HG02852 (cell line): ENCODE measurements around the gene HSPA4L.

Source experiments
- ATAC-seq: cut with Tn5 transposase; IDR thresholded peaks from one replicate; pipeline ENCODE4 v1.9.1; 2021; ENCODE audit warnings: mild to moderate bottlenecking, moderate library complexity; ENCODE audit not compliant: unreplicated experiment

The HSPA4L gene

DNA sequence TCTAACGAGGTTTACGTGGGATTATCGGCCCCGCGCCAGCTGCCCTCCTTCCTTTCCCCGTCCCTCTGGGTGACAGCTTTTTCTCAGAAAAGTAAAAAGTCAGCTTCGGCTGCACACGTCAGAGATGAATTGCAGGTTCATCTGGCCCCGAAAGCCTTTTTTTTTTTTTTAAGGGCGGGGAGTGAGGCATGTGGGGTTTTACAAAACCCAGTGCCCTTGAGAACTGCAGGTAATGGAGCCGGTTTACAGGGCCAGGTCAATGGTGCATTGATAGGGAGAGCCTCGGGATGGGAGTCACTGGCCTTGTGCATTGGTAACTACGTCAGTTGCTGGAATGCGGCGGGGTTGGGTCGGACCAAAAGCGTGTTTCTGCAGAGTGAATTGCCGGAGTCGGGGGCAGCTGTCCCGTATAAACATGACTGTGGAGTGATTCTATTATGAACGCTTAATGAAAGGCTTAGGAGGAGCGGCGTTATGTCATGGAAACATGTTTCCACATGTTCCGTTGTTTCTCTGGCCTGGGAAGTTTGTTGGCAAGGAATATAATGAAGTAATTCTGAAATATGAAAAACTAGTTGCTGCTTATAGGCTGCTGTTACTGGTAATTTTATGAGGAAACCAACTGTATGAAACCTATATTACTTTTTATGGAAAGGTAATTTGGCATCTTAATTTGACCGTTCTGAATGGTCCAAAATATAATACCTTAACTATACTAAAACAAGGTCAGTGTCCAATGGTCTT lies 1.1 kb downstream of the HSPA4L start:
- no peak for ATAC-seq

DNA sequence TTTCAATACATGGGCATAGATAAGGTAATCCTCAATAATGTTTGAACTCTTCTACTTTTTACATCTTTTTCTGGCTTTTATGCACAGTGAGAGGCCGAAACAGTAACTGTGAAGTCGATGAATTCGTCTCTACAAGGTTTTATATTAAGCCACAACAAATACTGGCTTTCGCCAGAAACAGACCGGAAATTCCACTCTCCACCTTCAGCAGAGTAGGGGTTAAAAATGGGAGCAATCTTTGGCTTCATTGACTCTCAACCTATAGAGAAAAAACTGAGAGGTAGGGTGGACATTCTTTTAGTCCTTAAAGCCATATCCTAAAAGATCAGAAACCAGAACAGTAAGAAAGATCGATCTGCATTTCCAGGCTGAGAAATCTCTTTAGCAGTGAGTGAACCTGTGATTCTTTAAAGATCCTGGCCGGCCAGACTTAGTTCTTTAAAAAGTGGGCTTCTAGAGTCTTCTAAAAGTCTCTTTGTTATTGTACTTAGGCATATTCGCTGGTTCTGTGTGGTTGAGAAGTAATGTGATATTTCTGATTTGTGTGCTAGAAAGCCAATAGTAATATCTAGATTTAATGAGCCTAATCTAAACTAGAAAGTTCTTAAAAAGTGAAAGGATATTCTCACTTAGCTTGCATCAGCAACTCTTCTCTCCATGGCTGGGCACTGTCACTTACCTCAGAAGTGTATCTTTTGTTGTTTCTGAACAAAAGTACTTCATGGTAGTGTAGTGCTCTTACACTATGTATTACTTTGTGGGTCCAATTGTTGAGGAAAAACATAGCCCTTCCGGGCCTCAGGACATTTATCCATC lies 2.0 kb downstream of the HSPA4L start:
- ATAC-seq, result no peak

DNA sequence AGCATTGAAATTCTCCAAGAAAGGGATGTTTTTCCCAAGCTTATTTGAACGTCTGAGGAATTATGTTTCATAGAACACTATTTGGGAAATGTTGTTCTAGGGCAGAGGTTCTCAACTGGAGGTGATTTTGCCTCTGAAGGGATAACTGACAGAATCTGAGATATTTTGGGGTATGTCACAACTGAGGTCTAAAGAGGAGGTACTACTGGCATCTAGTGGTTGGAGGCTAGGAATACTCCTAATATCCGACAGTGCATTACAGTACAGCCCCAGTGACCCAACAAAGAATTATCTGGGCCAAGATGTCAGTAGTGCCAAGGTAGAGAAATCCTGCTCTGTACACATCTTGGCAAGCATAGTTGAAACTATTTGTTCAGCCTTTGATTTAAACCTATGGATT lies 6.4 kb downstream of the HSPA4L start:
- peak; percentile 41 for ATAC-seq

DNA sequence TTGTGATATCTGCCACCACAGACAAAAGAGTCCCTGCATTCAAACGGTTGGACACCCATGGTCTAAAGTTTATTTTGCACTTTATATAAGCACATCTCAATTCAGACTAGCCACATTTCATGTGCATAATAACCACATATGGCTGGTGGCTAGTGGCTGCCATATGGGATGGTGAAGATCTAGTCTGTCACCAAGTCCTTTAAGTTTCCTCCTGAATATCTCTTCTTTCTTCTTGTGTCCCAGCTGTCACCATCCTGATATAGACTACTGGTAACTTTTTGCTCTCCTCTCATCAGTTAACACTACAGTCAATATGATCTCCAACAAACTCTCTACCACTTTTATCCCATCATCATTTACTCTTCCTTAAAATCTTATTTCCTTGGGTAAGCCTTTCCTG lies 9.3 kb downstream of the HSPA4L start:
- no peak for ATAC-seq

DNA sequence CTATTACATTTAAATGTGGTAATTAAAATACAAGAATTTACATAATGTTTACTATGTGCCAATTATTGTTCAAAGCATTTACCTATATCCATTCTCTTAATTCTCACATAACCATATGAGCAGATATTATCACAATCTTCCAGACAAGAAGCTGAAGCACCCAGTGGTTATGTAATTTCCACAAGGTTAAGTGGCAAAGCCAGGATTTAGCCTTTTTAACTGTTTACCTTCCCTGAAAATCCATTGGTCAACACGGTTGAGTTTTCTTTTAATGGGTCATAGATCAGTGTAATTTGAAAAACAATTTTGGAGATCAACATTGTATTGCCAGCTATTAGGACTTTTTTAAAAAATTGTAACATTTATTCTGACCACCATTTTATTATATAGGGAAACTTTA lies 11.4 kb downstream of the HSPA4L start:
- ATAC-seq, result no peak

DNA sequence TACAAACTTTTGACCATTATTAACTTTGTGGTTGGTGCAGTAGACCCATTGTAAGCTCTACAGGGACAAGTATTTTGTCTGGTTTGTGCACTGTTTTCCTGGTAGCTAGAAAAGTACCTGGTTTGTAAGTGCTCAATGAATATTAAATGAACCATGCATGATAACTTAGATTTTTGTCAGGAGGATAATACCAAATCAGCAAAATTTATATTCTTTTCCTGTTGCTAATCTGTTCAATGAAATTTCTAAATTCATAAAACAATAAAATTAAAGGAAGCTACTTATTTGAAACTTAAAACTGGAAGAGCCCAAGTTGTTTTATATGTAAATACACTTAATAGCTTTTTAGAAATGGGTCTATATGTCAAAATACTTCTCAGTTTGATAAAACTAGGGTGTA lies 17.6 kb downstream of the HSPA4L start:
- ATAC-seq, result no peak

DNA sequence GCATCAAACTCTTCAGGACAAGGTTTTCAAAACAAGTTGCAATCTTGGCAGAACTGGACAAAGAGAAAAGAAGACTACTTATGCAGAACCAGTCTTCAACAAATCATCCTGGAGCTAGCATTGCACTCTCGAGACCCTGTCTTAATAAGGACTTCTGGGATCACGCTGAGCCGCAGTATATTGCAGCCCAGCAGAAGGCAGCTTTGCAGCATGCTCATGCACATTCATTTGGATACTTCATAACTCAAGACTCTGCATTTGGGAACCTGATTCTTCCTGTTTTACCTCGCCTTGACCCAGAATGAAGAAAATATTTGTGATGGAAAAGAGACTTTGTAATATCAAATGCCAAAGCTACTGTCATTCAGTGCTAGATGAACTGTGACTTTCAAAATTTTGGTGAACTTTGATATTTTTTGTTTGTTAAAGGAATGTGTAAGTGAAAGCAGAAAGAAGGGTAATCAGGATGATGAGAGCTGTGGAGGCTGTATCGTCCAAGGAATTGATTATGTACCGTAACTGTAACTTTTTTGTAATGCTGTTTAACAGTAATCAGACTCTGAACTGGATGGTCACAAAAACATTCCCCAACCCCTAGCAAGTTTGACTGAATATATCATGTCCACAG lies 27.2 kb downstream of the HSPA4L start:
- ATAC-seq, result no peak

DNA sequence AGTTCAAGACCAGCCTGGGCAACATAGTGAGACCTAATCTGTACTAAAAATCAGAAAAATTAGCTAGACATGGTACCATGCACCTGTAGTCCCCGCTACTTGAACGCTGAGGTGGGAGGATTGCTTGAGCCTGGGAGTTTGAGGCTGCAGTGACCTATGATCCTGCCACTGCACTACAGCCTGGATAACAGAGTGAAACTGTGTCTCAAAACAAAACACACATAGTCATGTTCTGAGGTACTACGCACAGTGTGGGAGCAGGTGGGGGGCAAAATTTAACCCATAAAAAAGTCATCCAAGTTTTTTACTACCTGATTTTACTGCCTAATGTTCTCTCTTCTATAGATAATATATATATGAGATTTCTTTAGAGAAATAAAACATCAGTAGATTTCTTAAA lies 28.4 kb downstream of the HSPA4L start:
- no peak for ATAC-seq

DNA sequence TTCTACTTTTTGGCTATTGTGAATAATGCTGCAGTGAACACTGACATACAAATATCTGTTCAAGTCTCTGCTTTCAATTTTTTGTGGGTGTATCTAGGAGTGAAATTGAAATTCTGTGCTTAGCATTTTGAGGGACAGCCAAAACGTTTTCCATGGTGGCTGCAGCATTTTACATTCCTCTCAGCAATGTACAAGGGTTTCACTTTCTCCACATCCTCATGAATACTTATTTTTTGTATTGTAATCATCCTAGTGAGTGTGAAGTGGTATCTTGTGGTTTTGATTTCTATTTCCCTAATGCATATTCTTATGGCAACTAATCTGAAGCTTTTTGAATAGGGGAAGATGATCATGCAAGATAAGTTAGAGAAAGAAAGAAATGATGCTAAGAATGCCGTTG lies 40.3 kb downstream of the HSPA4L start:
- ATAC-seq, result no peak

DNA sequence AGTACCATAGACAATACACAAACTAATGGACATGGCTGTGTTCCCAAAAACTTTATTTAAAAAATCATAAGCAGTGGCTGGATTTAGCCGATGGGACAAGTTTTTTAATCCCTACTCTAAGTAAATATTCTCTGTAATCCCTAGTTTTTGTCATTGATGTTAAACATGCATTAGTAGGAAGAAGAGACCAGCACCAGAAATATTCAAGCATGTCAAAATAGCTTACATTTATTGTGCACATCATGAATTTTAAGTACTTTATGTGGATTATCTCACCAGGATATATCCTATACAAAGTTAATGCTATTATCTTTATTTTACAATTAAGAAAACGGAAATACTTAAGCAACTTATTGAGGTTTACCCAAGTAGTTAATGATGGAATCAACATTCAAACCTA lies 46.0 kb downstream of the HSPA4L start:
- no peak for ATAC-seq

DNA sequence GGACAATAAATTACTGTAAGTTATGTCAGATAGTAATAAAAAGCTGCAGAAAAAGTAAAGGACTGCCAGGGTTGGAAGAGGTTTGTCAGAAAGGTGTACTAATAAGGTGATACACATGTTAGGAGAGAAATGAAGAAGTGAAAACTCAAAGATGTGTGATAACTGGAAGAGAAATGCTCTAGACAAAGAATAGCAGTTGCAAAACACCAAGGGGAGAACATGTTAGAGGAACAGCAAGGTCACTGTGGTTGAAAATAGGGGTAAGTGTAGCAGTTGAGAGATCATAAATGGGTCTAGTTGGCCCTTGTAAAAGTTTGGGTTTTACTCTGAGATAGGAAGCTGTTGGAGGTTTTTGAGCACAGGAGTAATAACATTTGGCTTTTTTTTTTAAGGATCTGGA lies 46.9 kb downstream of the HSPA4L start:
- ATAC-seq, result peak; percentile 86

DNA sequence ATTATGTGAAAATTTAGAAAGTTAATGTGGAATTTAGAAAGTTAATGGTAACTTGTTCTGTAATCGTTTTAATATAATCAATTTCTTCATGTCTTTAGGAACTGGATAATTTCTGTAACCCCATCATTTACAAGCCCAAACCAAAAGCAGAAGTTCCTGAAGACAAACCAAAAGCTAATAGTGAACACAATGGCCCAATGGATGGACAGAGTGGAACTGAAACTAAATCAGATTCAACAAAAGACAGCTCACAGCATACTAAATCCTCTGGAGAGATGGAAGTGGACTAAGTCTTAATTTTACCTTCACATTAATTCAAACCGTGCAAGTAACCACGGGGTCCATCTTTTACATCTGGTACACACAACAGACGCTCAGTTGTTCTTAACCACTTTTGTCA lies 50.5 kb downstream of the HSPA4L start:
- peak; percentile 71 for ATAC-seq

DNA sequence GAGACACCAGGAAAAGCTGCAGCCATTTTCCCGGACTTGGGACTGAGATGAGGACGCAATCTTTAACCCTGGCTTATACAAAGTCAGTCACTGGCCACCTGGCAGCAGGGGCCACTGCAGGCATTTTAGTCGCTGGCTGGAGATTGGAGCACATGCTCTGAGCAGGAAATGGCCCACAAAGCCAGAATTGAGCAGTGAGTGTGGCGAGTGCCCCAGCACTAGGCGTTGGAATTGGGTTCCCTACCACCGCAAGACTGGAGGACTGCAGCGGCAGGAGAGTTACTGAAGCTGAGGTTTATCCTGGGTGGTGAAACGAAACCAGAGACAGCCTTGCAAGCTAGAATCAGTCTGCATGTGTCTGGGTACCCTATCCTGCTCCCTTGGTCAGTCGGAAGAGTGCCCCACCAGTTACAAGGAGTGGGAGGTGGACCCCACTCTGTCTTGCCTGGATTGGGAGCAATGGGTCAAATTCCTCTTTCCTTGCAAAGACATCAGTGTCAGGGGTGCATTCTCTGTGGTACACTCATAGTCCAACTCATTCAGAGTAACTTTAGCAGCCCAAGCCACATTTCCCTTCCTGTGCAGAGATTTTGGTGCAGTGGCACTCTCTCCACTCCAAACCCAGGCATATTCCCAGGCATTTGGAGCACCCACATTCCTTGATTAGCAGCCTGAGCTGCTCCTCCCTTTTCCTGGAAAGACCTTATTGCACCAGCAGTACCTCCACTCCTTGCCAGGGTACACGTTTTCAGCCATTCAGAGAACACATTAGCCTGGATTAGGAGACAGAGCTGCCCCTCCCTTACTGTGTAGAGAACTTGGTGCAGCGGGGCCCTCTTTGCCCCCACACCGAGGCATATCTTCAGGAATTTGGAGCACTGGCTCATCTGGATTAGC lies 61.8 kb downstream of the HSPA4L start:
- ATAC-seq, result no peak

DNA sequence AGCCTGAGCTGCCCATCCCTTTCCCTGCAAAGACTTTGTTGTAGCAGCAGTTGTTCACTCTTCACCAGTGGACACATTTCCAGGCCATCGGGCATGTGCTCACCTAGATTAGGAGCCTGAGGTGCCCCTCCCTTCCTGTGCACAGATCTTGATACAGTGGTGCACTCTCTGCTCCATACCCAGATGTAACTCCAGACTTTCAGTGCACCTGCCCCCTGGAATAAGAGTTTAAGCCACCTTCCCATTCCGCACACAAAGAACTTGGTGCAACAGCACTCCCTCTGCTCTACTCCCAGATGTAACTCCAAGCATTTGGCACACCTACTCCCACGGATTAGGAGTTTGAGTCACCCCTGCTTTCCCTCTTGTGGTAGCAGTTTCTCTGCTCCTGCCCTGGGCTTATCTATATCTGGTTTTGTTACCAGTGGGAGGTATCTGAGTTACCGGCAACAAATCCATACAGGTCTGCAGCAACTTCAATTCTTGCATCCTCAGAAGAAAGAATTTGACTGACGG lies 62.5 kb downstream of the HSPA4L start:
- no peak for ATAC-seq

DNA sequence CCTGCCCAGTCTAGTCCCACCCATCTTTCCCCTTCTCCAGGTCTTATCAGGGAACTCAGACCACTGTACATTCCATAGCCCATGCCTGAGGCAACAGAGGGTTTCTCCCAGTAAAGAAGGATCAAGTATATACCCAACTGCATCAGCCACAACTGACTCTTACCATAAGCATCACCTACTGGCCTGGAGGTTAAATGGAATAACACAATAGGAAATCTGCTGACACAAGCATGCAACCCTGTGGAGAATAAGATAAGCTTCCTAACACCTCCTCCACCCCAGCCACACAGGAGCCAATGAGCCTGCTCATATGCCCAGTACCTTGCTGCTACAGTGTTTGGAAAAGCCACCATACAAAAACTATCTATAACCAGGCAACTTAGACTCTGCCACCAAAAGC lies 63.9 kb downstream of the HSPA4L start:
- no peak for ATAC-seq

DNA sequence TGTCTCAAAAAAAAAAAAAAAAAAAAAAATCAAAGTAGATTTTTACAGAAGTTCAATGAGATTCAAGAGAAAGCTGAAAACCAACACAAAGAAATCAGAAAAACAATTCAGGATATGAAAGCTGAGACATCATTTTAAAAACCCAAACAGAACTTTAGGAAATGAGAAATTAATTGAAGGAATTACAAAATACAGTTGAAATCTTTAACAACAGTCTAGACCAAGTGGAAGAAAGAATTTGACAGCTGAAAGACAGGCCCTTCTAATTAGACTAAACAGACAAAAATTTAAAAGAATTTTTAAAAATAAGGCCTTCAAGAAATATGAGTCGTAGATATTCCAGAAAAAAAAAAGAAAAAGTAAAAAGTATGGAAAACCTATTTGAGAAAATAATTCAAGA lies 64.6 kb downstream of the HSPA4L start:
- no peak for ATAC-seq

DNA sequence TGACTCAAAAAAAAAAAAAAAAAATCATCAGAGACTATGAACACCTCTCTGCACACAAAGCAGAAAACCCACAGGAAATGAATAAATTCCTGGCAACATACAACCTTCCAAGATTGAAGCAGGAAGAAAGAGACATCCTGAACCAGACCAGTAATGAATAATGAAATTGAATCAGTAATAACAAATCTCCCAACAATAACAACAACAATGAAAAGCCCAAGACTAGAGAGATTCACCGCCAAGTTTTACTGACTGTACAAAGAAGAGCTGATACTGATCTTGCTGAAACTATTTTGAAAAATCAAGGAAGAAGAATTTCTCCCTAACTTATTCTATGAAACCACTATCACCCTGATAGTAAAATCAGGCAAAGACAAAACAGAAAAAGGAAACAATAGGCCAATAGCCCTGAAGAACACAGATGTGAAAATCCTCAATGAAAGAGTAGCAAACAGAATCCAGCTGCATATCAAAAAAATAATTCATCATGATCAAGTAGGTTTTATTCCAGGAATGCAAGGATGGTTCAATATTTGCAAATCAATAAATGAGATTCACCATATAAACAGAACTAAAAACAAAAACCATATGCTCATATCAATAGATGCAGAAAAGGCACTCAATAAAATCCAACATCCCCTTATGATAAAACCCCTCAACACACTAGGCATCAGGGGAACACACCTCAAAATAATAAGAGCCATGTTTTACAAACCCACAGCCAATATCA lies 67.5 kb downstream of the HSPA4L start:
- no peak for ATAC-seq

DNA sequence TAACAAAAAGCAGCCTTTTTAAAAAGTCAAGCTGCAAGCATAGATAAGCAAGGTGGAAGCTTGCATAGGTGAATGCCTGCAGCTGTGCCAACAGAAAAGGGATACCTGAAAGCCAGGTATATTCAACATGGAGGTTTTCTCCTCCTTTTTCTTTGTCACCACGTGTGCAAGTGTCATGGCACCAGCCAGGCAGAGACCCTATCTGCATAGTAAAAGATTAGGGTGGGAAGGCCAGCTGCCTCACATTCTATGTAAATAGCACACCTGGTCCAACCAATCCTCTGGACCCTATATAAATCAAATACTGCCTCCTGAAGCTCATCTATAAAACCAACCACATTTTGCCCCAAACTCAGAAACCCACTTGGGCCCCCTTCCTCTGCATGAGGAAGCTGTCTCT lies 70.5 kb downstream of the HSPA4L start:
- no peak for ATAC-seq

DNA sequence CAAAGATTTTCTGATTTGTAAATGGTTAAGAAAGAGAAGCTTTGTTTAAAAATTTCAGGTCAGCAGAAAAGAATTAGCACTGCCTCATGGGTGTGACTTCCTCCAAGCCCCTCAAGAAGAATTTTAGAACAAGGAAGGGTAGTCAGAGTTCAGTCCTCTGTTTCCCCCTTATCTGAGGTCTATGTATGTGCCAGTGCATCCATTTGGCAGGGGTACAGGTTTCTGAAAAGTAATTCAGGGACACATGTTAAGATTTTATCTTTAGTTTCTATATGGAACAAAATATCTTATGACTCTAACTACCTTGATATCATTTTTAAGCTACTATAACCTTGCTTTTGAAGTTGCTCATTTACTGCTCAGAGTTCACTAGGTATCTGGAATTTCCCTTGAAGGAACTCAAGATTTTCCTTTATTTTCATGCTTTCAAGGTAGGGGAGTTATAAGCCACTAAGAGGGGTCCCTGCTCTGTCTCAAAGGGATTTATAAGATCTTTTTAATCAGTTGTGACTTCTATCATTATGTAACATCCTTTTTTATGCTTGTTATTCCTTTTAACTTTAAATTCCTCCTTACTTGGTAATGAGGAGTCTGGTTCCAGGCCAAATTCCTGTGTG lies 74.2 kb downstream of the HSPA4L start:
- peak; percentile 35 for ATAC-seq
